Forelimb muscle (tissue), 1 donor: ENCODE data around the gene POLR3B. TPM values are rescaled to one million over a fixed set of nuclear protein-coding genes. Genes with fewer than 3 reads are reported as not detected.
A peak's percentile ranks its signal among the peaks of the same experiment; 100 is the strongest.
"Not testable (repeated sequence)": the region's sequence is repeated elsewhere in the genome, so short reads cannot be mapped to it uniquely, and the experiment has no call there.

Experiments used
- DNase-seq: peaks from one replicate; pipeline ENCODE4 v3.0.0-alpha.2; 2013; ENCODE audit warnings: low read depth
- polyA plus RNA-seq: library from polyadenylated mRNA; unstranded; fragments of 120-200 nt; gene quantifications from one replicate; pipeline ENCODE4 v1.2.1, GENCODE V29; 2013; ENCODE audit not compliant: insufficient read length

POLR3B gene
- polyA plus RNA-seq, 1 donor = 11.4 TPM

DNA sequence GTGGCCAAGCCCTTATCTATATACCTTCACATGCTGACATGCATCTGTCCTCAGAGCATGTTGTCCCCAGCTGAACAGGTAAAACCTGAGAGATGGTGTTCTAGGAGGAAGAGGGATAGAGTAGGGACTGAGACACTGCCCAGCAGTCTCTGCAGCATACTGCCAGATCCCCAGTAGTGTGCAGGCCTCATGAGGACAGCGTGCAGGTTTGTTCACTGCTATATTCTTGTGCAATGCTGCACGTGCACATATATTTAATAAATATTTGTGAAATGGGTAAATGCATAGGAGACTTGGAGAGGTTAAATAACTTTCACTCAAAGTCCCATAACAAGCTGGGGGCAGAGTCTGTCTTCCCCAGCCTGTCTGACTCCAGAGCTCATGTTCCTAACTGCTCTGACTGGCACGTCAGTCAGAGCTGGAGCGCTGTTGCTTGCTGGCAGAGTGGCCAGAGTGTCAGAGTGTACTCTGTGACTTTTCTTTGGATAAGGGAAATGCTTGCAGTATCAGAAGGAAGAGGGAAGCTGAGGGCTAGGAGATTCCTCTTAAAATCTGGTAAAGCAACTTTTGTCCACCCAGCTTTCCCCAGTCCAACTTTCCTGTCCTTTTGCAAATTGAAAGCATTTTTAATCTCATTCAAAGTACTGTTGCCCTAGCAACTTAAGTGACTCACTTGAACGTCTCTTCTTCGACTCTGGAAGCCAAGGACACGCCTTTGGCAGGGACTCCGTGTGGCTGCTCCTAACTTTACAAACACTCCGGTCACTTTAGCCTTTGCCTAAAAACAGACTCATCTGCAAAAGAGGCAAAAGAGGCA lies 14.9 kb upstream of the POLR3B start:
- DNase-seq = peak; percentile 78

DNA sequence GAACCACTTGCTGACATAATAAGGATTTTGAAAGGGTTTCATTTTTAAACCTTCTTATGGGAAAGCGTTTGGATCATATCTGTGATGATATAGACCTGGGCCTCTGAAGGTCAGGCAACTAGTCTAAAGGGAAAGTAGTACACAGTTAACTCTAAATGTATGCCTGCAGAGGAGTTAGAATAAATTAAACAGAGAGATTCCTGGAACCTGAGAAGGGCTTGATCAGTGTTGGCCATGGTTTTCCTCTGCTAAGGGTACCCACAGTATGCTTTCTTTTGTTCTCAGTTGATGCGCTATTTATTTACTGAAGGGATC lies 14.4 kb upstream of the POLR3B start:
- DNase-seq = no peak

DNA sequence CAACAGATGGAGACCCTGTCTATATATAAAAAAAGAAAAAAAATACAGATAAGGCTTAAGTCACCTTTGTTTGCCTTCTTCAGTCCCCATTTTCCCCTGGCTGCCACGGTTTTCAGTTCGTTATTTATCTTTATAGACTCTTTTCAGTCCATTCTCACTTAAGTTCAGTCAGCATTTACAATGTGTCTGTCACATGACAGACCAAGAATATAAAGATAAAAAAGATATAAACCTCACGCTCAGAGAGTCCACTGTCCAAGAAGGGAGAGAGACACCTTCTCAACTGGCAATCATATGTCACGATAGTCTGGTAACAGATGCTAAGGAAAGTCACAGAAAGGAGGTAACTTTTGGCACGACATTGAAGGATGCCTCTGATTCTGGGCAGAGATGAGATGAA lies 13.4 kb upstream of the POLR3B start:
- no peak for DNase-seq

DNA sequence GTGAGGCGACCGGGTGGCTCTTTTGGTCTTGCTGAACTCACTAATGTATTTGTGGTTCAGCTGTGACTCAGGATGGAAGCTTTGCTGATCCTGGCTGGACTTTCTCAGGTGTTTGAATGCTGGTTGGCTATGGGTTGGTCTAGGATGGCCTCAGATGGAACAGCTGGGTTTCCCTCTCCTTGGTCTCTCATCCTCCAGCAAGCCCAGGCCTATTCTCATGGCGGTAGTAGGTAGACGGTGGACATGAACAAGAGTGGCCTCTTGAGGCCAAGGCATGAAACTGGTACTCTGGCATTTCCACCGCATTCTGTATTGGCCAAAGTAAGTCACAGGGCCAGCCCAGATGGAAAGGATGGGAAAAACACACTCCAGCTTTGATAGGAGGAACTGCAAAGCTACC lies 11.8 kb upstream of the POLR3B start:
- DNase-seq = no peak

DNA sequence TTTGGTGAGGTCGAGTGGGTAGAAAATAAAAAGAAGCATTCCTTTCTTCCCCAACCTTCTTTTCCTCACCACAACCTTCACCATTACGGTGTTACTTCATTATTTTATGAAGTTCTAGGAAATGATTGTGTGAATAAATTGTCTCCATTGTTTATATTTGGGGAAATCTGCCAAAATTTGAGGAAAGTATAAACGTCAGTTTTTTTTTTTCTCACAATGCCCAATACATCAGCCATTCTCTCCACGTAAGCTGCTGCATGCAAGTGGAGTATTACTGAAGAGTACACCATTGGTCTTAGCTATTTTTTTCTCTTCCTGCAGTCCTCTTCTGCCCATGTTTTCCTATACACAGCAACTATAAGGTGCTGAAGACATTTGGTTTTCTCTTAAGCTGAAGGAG lies 9.1 kb upstream of the POLR3B start:
- no peak for DNase-seq

DNA sequence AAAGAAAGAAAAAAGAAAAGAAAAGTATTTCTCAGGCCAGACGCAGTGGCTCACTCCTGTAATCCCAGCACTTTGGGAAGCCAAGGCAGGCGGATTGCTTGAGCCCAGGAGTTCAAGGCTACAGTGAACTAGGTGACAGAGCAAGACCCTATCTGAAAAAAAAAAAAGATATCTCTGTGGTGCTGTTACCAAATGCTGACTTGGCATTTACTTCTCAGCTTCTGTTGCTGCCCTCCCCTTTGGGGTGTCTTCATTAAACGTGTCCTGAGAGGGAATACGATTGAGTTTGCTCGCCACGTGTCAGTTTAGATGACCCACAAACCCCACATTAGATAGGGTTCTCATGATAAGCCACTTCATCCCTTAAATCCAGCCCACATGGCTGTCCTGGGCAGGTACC lies 4.4 kb upstream of the POLR3B start:
- DNase-seq = no peak

DNA sequence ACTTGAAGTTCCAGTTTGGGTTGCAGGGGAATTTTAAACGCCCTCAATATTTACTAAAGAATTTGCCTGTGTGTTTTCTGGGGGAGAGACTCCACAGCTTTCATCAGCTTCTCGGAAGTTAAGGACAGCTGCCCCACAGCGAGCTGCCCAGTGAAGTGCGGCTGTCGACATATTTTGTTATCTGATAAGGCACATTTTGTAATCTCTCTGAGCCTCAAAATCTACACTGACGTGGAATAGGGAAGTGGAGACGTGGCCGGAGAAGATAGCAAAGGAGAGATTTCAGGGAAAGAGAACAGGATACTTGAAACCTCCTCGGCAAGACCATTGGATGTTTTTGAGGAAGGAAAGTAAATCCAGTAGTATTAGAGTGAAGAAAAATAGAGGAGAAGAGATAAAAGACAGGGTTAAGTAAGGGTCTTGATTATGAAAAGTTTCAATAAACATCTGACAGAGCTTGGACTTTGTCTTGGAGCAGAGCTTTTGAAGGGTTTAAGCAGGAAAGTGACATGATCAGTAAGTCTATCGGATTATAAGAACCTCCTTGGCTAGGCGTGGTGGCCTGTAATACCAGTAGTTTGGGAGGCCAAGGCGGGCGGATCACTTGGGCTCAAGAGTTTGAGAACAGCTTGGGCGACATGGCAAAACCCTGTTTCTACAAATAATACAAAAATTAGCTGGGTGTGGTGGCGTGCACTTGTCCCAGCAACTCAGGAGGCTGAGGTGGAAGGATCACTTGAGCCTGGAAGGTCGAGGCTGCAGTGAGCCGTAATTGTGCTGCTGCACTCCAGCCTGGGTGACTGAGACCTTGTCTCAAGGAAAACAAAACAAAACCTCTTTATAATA lies 1.1 kb downstream of the POLR3B start:
- DNase-seq = no peak

DNA sequence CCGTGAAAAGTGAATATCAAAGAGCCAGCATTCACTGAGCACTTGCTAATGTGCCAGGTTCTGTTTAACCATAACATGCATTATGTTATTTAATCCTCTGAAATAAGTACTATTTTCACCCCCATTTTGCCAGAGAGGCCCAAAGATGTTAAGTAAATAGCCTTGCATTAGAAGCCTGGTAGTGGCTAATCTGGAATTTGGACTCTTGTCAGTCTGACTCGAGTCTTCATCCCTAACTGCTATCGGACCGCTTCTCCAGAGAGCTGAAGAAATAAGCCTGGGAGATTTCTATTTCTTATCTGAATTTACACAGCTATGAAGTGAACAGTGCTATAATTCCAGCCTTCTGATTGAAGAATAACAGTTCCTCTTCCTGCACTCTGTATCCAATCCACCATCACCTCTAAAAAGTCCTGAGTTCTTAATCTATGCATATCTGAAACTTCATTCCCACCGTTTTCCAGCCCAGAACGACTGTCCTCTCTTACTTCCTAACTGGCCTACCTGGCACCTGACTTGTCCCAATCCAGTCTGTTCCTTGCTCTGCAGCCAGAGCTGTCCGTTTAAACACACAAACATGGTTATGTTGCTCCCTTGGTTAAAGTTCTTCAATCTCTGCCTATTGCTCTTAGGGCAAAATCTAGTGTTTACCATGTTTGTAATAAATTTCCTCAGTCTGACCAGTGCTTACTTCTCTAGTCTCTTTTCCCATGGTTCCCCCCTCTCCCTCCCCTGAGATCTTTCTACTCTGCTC lies 2.3 kb downstream of the POLR3B start:
- no peak for DNase-seq

DNA sequence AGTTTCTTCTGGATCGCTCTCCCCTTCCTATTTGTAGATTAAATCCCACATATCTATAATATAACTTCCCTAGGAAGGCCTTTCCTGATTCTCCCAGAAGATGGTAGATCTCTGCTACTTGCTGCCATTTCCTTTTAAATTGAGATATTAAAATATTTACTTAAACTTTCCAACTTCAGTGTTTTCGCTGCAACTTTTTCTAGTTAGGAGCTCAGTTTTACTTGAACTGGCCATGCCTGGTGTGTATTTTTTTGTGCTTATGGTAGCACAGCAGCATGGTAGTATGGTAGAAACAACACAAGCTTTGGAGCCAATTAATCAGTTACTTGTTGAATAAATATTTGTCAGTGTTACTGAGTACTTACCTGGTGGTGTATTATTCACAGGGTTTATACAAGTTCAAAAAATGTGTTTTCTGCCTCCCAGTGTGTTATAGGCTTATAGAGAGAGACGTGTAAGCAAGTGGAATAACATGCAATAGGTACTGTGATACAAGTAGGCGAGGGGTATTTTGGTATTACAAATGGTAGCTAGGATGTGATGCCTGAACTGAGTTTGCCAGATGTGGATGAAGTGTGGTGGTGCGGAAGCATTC lies 2.9 kb downstream of the POLR3B start:
- DNase-seq = no peak

DNA sequence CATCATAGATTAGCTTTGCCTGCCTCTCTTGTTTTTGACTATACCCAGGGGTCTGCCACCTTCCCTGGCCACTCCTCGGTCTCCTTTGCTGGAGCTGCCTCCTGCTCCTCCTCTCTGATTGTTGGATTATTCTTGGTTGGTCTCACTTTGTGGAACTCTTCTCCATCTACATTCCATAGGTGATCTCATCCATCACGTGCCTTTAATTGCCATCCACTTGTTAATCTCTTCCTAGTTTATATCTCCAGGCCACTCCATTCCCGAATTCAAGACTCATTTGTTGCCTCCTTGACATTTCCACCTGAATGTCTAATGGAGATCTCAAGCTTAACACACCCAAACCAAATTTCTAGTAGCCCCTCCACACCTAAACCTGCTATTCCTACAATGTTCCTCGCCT lies 5.4 kb downstream of the POLR3B start:
- DNase-seq = no peak

DNA sequence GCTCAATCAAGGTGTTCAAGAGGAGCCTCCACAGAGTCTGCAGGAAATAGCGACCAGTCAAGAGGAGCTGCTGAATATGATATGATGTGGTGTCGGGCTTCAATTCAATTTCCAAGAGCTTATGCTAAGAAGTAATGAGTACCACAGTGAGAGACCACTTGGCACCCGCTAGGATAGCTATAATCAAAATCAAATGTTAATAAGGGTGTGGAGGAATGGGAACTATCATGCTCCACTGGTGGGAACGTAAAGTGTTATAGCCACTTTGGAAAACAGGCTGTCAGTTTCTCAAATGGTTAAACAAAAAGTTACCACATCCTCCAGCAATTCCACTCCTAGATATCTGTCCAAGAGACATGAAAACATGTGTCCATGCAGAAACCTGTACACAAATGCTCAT lies 6.7 kb downstream of the POLR3B start:
- no peak for DNase-seq

DNA sequence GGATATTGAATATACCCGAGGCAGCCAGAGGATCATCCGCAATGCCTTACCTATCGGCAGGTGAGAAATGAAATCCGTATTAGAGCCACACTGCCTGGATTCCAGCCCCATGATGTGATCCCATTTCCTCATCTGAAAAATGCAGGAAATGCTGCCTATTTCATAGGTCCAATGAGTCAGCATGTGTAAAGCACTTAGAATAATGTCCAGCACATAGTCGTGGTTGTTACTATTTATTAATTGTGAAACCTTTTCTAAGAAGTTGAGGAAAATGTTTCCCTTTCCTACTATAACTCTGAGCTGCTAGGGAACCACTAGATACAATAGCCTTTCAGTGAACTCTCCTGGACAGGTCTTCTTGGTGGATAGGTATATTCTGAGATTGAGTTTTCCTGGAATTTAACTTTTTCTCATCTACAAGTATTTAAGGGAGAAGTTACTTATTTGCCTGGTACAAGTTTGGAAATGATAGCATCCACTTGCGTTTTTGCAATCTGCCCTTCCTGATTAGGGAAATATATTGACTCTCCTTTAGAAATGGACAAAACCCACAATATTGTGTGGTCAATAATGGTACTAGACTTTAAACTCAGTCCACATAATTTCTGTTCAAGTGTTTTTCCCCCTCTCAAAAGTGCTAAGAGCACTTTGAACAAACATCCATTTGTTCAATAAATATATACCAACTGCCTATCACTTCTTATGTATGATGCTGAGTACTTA lies 12.2 kb downstream of the POLR3B start:
- DNase-seq = no peak

DNA sequence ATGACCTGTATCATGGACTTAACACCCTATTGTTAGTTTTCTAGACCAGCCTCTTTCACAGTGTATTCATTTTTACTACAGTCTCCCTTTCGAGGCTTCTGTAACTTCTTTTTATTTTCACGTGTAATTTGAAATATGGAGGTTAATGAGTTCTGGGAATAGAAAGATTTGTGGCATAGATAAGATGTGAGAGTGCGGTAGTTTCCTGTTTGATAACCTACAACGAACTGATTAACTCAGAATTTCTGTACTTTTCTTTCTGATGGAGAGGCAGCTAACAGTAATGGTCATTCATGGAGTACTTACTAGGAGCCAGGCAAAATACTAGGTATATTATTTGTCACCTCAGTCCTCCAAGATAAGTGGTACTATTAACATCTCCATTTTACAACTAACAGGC lies 21.2 kb downstream of the POLR3B start:
- DNase-seq = no peak

DNA sequence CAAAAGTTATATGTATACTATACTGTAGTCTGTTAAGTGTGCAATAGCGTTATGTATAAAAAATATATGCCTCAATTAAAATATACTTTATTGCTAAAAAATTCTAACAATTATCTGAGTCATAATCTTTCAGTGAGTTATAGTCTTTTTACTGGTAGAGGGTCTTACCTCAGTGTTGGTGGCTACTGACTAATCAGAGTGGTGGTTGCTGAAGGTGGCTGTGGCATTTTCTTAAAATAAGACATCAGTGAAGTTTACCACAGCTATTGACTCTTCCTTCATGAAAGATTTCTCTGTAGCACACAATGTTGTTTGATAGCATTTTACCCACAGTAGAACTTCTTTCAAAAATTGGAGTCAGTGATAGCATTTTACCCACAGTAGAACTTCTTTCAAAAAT lies 23.4 kb downstream of the POLR3B start:
- DNase-seq = no peak

DNA sequence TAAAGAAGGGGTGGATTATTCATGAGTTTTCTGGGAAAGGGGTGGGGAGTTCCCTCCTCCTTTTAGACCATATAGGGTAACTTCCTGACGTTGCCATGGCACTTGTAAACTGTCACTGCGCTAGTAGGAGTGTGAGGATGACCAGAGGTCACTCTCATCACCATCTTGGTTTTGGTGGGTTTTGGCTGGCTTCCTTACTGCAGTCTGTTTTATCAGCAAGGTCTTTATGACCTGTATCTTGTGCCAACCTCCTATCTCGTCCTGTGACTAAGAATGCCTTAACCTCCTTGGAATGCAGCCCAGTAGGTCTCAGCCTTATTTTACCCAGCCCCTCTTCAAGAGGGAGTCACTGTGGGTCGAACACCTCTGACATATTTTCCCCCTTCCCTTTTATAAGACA lies 24.3 kb downstream of the POLR3B start:
- not testable (repeated sequence) for DNase-seq

DNA sequence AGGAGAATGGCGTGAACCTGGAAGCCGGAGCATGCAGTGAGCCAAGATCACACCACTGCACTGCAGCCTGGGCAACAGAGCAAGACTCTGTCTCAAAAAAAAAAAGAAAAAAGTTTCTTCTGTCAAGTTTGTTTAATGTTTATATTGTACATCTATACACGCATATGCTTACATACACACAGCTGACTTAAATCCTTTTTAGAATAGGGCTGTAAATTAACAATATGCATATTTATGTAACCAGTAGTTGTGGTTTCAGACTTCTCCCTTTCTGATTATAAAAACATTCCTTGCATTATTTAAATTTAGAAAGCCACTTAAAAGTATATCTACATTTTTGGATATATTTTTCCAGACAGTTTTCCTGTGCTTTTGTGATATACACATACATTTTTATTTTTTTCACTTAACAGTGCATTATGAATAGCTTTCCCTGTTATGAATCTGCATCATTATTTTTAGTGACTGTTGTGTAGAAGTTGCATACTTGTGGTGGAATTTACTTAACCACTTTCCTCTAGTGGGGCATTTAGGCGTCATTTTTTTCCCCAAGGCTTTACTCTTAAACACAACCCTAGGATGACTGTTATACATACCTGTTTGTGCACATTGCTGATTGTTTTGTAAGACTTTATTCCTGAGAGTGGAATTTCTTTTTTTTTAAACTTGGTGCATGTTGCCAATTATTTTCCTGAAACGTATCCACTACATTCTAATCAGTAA lies 29.4 kb downstream of the POLR3B start:
- no peak for DNase-seq

DNA sequence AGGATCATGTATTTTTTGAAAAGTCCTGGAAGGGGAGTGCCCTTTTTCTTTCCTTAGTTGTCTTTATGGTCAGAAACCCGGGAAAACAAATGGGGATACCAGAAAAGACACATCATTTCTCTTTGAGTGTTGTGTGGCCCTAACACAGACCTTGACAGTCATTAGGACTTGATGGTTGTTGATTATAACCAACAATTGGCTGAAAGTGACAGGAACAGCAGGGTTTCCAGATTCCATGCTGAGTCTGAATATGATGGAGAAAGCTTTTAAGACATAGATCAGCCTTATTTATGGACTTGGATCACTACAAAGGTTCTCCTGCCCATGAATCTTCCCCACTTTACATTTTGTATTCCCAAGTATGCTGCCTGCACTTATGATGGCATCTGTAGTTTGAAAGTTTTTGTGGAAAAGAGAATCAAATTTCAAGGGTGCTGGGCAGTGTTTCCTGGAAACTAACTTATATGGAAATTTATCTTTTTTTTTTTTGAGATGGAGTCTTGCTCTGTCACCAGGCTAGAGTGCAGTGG lies 30.4 kb downstream of the POLR3B start:
- DNase-seq = no peak

DNA sequence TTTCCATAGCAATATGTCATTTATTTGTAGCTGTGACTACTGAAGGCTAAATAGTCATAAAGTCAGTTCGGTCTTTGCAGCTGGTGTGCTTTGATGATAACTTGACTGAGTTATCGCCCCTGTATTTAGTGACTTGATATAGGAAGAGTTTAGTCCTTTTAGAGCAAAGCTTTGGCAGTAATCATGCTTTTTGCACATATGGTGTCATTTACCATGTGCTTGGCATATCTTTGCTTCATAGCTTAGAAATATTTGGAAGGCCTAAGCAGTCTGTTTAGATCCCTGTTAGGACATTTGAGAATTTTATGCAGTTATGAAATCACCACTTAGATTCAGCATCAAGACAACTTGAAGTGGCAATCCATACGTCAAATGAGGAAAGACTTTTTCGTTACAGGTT lies 31.6 kb downstream of the POLR3B start:
- DNase-seq = no peak

DNA sequence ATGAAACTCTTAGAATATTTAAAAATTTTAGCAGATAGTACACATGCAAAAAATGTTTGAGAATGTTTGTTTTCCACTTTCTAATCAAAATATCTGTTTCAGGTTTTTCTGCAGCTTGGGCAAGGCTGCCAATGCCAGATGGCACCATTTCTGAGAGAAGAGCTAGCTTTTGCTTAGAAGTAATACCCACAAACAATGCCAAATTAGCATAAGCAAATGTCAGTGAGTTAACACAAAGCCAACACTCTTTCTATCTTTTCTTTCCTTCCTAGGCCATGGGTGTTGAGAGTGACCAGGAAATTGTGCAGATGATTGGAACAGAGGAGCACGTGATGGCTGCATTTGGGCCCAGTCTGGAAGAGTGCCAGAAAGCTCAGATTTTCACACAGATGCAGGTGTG lies 35.2 kb downstream of the POLR3B start:
- no peak for DNase-seq

DNA sequence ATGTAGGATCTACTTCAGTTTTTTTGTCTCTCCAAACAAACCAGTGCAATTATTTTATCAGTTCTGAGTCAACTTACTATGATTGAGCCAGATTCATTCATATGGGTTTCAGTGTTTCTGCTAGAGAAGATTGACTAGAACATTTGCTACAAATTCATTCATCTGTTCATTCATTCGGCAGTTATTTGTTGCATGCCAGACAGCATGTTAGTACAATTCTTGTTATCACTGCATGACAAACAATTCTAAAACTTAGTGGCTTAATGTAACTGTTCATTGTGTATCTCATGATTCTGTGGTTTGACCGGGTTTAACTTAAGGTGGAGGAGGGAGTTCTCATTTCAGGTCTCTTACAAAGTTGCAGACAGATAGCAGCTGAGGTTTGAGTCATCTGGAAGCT lies 52.3 kb downstream of the POLR3B start:
- no peak for DNase-seq

DNA sequence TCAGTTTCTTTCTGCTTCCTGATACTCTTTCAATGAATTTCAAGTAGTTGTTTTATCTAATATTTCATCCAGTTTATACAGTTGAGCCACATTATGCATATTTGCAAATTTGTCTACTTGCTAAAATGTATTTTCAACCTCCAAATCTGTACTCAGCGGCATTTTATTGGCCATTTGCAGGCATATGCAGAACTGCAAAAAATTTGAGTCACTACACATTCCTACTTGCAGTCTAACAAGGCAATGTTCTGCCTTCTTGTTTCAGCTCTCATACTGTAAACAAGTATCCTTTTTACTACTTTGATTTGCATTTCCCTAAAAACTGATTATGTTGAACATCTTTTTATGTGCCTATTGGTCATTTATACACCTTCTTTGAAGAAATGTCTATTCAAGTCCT lies 55.0 kb downstream of the POLR3B start:
- DNase-seq = no peak
